HG03066 (cell line): ENCODE data around the gene EPHA10.
"Not testable (repeated sequence)": the region's sequence is repeated elsewhere in the genome, so short reads cannot be mapped to it uniquely, and the experiment has no call there.

Experiments
- ATAC-seq: cut with Tn5 transposase; IDR thresholded peaks from one replicate; pipeline ENCODE4 v1.9.1; 2021; ENCODE audit warnings: low read depth; ENCODE audit not compliant: unreplicated experiment

Gene EPHA10

GRCh38 chr1:37776946-37777516, 12.1 kb upstream of the EPHA10 start:
- no peak for ATAC-seq

GRCh38 chr1:37771440-37771839, 6.5 kb upstream of the EPHA10 start:
- ATAC-seq: not testable (repeated sequence)

GRCh38 chr1:37767488-37767887, 2.6 kb upstream of the EPHA10 start:
- ATAC-seq: no peak

GRCh38 chr1:37765916-37766664, 1.2 kb upstream of the EPHA10 start:
- no peak for ATAC-seq

- no peak for ATAC-seq
Observed at GRCh38 chr1:37764414-37764825, 500 bp downstream of the EPHA10 start.

- ATAC-seq: no peak
Observed at GRCh38 chr1:37763791-37764413, 1.0 kb downstream of the EPHA10 start.

- no peak for ATAC-seq
Observed at GRCh38 chr1:37762516-37762915, 2.4 kb downstream of the EPHA10 start.

- no peak for ATAC-seq
Observed at GRCh38 chr1:37761416-37762095, 3.4 kb downstream of the EPHA10 start.

GRCh38 chr1:37759451-37759850, 5.5 kb downstream of the EPHA10 start:
- ATAC-seq: no peak

GRCh38 chr1:37755951-37756560, 8.9 kb downstream of the EPHA10 start:
- no peak for ATAC-seq

- no peak for ATAC-seq
Observed at GRCh38 chr1:37755290-37755689, 9.6 kb downstream of the EPHA10 start.

GRCh38 chr1:37753473-37754321, 11.2 kb downstream of the EPHA10 start:
- ATAC-seq: no peak

- no peak for ATAC-seq
Observed at GRCh38 chr1:37752583-37753471, 12.1 kb downstream of the EPHA10 start.

GRCh38 chr1:37752213-37752582, 12.7 kb downstream of the EPHA10 start:
- ATAC-seq: no peak

- ATAC-seq: no peak
Observed at GRCh38 chr1:37748565-37748964, 16.4 kb downstream of the EPHA10 start.

GRCh38 chr1:37746806-37747205, 18.1 kb downstream of the EPHA10 start:
- no peak for ATAC-seq

GRCh38 chr1:37741662-37742061, 23.3 kb downstream of the EPHA10 start:
- no peak for ATAC-seq

- ATAC-seq: no peak
Observed at GRCh38 chr1:37741130-37741529, 23.8 kb downstream of the EPHA10 start.

GRCh38 chr1:37739222-37739621, 25.7 kb downstream of the EPHA10 start:
- ATAC-seq: no peak
